SK-N-SH treated with all-trans-retinoic acid at 6 μM for 48 hours (cell line): ENCODE measurements around the gene SHANK3.

Experiments
- ARNTL ChIP-seq: fragments of 450-650 bp; formaldehyde crosslinking; IDR thresholded peaks from 2 replicates; pipeline ENCODE4 v1.5.0; 2020; ENCODE audit warnings: low read depth, mild to moderate bottlenecking, moderate library complexity, borderline replicate concordance
- ESRRG ChIP-seq: fragments of 250-450 bp; sonication (Bioruptor Pico); IDR thresholded peaks from 2 replicates; pipeline ENCODE4 v1.6.1; 2021; ENCODE audit warnings: mild to moderate bottlenecking
- ZC3H10 ChIP-seq: fragments of 250-450 bp; sonication (Bioruptor Pico); IDR thresholded peaks from 2 replicates; pipeline ENCODE4 v1.5.1; 2021; ENCODE audit warnings: mild to moderate bottlenecking, moderate library complexity
- ZFP30 ChIP-seq: fragments of 450-650 bp; formaldehyde crosslinking; IDR thresholded peaks from 2 replicates; pipeline ENCODE4 v1.5.0; 2022; ENCODE audit warnings: mild to moderate bottlenecking, moderate library complexity
- TF ChIP-seq, protein P1 (sequence below): fragments of 250-450 bp; sonication (Bioruptor Pico); IDR thresholded peaks from 2 replicates; pipeline ENCODE4 v1.5.0; 2020; ENCODE audit warnings: mild to moderate bottlenecking, moderate library complexity
- TF ChIP-seq, protein P2 (sequence below): fragments of 250-450 bp; sonication (Bioruptor Pico); IDR thresholded peaks from 2 replicates; pipeline ENCODE4 v1.8.0; 2021; ENCODE audit warnings: low read depth, mild to moderate bottlenecking, moderate library complexity, borderline replicate concordance

DNA sequence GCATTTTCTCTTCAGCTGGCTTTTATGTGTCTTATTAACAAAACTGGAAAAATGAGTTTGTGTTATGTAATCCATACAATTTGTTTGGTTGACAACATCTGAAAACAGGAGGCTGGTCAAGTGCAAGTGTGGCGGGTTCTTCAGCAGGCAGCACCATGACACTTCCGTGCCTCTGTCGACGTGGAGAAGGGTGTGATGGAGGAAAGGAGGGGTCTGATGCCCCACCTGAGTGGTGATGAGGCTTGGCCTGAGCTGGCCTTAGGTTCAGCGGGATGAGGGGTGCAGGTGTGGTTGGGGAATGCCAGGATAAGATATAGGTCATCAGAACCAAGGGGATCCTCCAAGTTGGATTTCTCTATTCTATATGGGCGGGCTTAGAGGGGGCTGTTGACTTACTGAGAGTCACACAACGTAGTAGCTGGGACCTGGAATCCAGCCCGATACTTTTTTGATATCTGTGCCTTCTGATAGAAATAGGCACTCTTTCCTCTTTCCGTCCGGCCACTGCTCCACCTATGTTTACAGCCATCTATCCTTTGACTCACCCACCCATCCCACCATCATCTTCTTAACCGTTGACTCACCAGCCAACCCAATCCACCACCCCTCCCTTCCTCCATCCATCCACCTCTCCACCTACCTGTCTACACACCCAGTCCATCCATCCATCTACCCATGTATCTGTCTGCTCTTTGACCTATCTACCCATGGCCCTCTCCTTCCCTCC, 29.0 kb downstream of the SHANK3 start:
- TF ChIP-seq, protein P1, sequence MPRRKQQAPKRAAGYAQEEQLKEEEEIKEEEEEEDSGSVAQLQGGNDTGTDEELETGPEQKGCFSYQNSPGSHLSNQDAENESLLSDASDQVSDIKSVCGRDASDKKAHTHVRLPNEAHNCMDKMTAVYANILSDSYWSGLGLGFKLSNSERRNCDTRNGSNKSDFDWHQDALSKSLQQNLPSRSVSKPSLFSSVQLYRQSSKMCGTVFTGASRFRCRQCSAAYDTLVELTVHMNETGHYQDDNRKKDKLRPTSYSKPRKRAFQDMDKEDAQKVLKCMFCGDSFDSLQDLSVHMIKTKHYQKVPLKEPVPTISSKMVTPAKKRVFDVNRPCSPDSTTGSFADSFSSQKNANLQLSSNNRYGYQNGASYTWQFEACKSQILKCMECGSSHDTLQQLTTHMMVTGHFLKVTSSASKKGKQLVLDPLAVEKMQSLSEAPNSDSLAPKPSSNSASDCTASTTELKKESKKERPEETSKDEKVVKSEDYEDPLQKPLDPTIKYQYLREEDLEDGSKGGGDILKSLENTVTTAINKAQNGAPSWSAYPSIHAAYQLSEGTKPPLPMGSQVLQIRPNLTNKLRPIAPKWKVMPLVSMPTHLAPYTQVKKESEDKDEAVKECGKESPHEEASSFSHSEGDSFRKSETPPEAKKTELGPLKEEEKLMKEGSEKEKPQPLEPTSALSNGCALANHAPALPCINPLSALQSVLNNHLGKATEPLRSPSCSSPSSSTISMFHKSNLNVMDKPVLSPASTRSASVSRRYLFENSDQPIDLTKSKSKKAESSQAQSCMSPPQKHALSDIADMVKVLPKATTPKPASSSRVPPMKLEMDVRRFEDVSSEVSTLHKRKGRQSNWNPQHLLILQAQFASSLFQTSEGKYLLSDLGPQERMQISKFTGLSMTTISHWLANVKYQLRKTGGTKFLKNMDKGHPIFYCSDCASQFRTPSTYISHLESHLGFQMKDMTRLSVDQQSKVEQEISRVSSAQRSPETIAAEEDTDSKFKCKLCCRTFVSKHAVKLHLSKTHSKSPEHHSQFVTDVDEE (CRISPR knock-in tag) = no peak
- TF ChIP-seq, protein P2, sequence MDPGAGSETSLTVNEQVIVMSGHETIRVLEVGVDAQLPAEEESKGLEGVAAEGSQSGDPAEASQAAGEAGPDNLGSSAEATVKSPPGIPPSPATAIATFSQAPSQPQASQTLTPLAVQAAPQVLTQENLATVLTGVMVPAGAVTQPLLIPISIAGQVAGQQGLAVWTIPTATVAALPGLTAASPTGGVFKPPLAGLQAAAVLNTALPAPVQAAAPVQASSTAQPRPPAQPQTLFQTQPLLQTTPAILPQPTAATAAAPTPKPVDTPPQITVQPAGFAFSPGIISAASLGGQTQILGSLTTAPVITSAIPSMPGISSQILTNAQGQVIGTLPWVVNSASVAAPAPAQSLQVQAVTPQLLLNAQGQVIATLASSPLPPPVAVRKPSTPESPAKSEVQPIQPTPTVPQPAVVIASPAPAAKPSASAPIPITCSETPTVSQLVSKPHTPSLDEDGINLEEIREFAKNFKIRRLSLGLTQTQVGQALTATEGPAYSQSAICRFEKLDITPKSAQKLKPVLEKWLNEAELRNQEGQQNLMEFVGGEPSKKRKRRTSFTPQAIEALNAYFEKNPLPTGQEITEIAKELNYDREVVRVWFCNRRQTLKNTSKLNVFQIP (CRISPR knock-in tag) = no peak
- TF ChIP-seq ZC3H10 (CRISPR knock-in tag) (no peak), ZFP30 (CRISPR knock-in tag) (no peak), ARNTL (CRISPR knock-in tag) (no peak), ESRRG (CRISPR knock-in tag) (no peak)
